GM19240 (cell line): Measurements from ENCODE around the gene ARHGAP35.
"Not testable (repeated sequence)": the region's sequence is repeated elsewhere in the genome, so short reads cannot be mapped to it uniquely, and the experiment has no call there.

Experiments
- DNase-seq: peaks from one replicate; pipeline ENCODE4 v3.0.0; 2011; ENCODE audit warnings: low spot score; ENCODE audit not compliant: insufficient read length

Gene ARHGAP35

GRCh38 chr19:46868025-46868802 is 7.4 kb downstream of the ARHGAP35 start:
- DNase-seq, result no peak

DNA sequence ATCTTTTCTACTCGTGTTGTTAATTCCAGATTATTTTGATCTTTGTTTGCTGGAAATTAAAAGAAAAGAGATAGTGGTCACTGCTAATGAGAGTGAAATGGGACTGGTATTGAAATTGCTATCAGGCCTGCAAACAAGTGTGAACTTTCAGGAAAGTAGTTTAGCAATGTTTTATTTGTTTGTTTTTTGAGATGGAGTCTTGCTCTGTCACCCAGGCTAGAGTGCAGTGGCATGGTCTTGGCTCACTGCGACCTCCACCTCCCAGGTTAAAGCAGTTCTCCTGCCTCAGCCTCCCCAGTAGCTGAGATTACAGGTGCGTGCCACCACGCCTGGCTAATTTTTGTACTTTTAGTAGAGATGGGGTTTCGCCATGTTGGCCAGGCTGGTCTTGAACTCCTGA is 10.4 kb downstream of the ARHGAP35 start:
- DNase-seq, result not testable (repeated sequence)

- DNase-seq, result no peak
These were observed 12.2 kb downstream of the ARHGAP35 start for GRCh38 chr19:46872967-46873366.

DNA sequence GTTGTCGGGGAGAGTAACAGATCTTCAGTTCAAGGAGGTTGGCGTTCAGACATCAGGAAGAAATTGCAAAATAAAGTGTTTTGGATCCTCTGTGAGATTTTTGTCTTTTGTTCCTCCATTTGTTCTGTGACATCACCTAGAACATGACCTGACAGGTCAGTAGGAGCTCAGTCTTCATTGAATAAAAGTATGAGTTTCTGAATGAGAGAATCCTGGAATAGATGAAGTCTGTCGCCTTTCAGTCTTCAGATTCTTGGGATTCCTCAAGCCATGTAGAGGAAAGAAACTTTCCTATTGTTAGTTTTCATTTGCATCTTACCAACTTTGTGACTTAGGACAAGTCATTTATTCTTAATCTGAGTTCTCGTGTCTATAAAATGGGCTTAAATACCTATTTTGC is 14.4 kb downstream of the ARHGAP35 start:
- no peak for DNase-seq

DNA sequence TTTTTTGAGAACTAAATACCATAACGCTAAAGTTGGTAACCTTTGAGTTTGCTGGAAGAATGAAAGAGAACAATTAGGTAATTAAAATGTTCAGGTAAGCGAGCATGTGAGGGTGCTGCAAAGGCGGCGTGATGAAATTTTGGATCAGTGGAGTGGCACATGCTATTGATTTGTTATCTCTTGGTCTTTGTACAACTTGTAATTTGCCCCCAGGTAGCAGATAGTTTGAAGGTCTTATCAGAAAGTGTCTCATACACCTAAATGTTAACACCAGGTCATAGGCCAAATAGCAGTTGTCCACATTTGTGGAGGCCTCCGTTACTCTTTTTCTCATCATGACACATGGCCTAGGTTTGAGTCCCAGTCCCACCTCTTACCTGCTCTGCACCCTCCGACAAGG is 14.9 kb downstream of the ARHGAP35 start:
- no peak for DNase-seq

- no peak for DNase-seq
These were observed 18.0 kb downstream of the ARHGAP35 start for GRCh38 chr19:46878613-46879375.

DNA sequence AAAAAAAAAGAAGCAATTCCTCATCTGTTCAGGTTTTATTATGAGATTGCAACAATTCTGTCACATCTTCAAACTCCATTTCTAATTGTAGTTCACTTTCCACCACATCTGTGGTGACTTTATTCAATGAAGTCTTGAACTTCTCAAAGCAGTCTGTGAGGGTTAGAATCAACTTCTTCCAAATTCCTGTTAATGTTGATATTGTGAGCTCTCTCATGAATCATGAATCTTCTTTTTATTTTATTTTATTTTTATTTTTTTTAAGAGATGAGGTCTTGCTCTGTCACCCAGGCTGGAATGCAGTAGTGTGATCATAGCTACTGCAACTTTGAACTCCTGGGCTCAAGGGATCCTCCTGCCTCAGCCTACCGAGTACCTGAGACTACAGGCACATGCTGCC is 19.6 kb downstream of the ARHGAP35 start:
- no peak for DNase-seq

GRCh38 chr19:46881092-46881491 is 20.3 kb downstream of the ARHGAP35 start:
- no peak for DNase-seq

DNA sequence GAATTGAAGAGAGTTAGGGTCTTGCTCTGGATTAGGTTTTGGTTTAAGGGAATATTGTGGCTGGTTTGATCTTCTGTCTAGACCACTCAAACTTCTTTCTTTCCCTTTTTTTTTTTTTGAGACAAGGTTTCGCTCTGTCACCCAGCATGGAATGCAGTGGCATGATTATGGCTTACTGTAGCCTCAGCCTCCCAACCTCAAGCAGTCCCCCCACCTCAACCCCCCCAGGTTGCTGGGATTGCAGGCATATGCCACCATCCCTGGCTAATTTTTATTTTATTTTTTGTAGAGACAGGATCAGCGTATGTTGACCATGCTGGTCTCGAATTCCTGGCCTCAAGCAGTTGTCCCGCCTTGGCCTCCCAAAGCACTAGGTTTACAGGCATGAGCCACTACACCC is 21.2 kb downstream of the ARHGAP35 start:
- no peak for DNase-seq

- DNase-seq, result not testable (repeated sequence)
These were observed 22.0 kb downstream of the ARHGAP35 start for GRCh38 chr19:46882751-46883150.

DNA sequence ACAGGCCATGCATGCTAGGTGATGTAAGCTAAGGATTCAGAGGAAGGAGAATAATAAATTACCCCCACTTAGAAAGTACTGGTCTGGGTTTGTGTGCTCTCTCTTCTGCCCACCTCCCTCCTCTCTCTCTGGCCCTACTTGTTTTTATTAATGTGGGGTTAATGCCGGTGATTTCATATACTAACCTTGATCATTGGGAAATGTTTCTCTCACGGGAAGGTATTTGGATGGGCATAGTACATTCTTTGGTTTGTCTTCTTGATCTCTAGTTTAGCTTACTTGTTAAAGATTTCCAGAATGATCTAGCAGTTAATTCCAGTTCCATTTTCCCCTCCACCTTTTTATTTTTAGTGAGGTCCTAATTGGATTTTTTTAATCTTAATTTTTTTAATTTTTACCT is 24.6 kb downstream of the ARHGAP35 start:
- DNase-seq, result no peak

GRCh38 chr19:46886546-46887239 is 25.9 kb downstream of the ARHGAP35 start:
- no peak for DNase-seq

DNA sequence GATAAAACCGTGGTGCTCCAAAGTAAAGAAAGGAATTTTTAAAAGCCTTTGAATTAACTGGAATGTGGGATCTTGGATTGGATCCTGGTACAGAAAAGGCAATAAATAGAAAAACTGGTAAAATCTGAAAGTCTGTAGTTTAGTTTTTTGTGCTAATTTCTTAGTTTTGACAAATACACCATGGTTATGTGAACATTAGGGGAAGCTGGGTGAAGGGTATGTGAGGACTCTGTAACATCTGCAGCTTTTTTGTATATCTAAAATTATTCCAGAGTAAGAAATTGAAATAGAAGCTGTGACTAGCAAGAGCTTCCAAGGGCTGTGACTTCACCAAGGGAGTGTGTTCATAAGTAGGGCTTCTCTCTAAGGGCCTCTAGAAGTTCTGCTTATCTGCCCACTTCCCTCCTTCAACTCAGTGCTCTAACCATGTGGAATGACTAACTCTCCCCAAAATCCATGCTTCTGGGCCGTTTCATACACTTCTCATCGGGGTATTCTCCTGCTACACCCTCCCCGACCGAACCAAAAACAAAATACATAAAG is 26.5 kb downstream of the ARHGAP35 start:
- DNase-seq, result no peak

DNA sequence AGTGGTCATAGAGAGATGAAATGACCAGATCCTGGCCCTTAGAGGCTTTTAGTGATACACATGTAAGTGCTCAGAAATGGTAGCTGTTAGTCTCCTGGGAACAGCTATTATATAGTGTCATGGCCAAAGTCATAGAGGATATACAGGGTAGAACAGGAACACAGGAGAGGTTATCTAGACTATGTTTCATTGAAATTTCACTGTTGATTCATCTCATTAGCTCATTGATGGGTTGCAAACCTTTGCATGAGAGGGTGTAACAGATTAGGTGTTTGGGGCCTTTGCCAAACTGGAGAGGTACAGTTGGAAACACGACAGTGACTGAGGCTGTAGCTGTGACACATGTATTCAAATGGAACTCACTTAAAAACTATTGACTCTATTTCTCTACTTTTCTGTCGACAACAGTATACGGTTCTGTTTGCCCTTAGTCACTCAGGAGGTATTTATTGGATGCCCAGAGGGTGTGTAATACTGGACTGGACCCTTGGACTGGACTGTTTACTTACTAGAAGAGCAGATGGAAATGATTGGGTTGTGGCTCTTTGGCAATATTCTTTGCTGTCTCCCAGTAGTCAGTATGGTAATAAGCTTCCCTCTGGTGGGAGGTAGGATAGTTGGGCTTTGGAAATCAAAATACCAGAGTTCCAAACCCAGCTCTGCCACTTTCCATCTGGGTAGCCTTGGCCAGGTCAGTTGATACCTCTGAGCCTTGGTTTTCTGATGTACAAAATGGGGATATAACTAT is 29.8 kb downstream of the ARHGAP35 start:
- no peak for DNase-seq

- DNase-seq, result no peak
These were observed 31.7 kb downstream of the ARHGAP35 start for GRCh38 chr19:46892252-46893179.

- no peak for DNase-seq
These were observed 35.4 kb downstream of the ARHGAP35 start for GRCh38 chr19:46896076-46896794.

GRCh38 chr19:46898731-46899130 is 37.9 kb downstream of the ARHGAP35 start:
- DNase-seq, result no peak

GRCh38 chr19:46900341-46900740 is 39.5 kb downstream of the ARHGAP35 start:
- DNase-seq, result no peak

DNA sequence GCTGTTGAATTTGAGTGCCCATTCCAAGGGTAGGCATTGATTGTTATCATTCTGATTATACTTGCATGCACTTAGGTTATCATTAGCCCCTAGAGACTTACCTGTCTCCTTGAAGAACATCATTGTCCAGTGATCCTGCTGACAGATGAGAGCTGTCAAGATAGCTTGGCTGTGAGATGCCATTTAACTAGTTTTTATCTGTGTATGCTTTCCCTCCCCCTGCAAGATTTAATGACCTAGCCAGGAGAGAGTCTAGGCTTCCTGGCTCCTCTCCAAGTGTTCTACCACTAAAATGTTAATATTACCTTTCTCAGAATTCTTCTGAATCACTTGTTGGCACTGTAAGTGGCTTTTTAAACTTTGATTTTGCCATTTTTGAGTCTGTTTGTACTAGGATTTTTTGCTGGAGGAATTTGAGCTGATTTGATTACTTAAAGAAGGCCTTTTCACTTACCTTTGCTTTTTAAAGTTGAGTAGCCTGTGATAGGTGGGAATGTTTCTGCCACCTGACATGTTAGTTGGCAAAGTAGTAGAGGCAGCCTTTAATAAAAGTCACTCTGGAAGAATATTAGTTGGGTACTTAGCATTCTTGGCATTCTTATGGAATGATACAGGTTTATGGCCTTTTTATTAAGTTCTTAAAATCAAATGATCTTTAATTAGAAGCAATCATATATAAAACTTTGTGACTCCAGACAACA is 41.1 kb downstream of the ARHGAP35 start:
- DNase-seq, result no peak
